Tibial artery (tissue), 4 donors: ENCODE measurements around the gene BPTF.
"Not testable (repeated sequence)": the region's sequence is repeated elsewhere in the genome, so short reads cannot be mapped to it uniquely, and the experiment has no call there.

Experiments
- DNase-seq, 2 donors: peaks; one replicate each; pipeline ENCODE4 v3.0.0-alpha.2; 2019
- H3K27ac ChIP-seq, 2 donors: fragments of 200-600 bp; sonication (generic) in 1 of 2; 1 replicate in 1 of 2; 2 replicates in 1 of 2; pipeline ENCODE4 v1.5.1; 2018 to 2019; ENCODE audit warnings: mild to moderate bottlenecking in 1 of 2
- H3K27me3 ChIP-seq, 2 donors: fragments of 200-600 bp; sonication (generic) in 1 of 2; one replicate each; pipeline versions ENCODE4 v1.5.1 to v1.6.0; 2016 to 2019
- H3K36me3 ChIP-seq, 3 donors: fragments of 200-600 bp; sonication (generic) in 2 of 3; one replicate each; pipeline ENCODE4 v1.5.1; 2016 to 2019; ENCODE audit warnings: mild to moderate bottlenecking in 2 of 3
- H3K4me1 ChIP-seq, 4 donors: fragments of 200-600 bp; sonication (generic) in 2 of 4; 1 replicate in 3 of 4; 2 replicates in 1 of 4; pipeline ENCODE4 v1.5.1; 2016 to 2019
- H3K4me3 ChIP-seq, 2 donors: fragments of 200-600 bp; sonication (generic) in 1 of 2; 1 replicate in 1 of 2; 2 replicates in 1 of 2; pipeline ENCODE4 v1.5.1; 2018 to 2019; ENCODE audit warnings: mild to moderate bottlenecking in 2 of 2
- H3K9me3 ChIP-seq, 3 donors: fragments of 200-600 bp; sonication (generic) in 1 of 3; one replicate each; pipeline ENCODE4 v1.5.1; 2016 to 2019
- CTCF ChIP-seq, 2 experiments: fragments of 200-600 bp in 1 of 2; fragments of 450-650 bp in 1 of 2; IDR thresholded peaks; one replicate each; pipeline ENCODE4 v1.5.1; 2017 to 2019; ENCODE audit warnings: antibody characterized with exemption in 2 of 2, mild to moderate bottlenecking in 1 of 2, moderate library complexity in 1 of 2
- intact Hi-C: fragments of 100-400 bp; cut with DNase I; formaldehyde crosslinking; loops from one replicate; pipeline ENCODE4 v1.15.0; 2023; ENCODE audit warnings: low total_unique reads

Gene BPTF

GRCh38 chr17:67970783-67971182 is 145.5 kb downstream of the BPTF start:
- no peaks in the 10 kb centered on the region for H3K27me3 ChIP-seq
- no peaks in the 10 kb centered on the region for H3K9me3 ChIP-seq
- no peak overlapping the region for H3K4me3 ChIP-seq
- H3K36me3 ChIP-seq, result peaks cover 27 to 51% (median 27%) of the 10 kb centered on the region in 3 donors
- intact Hi-C loops, result no loop called here
- no peak for DNase-seq
- H3K4me1 ChIP-seq, result no peaks in the 10 kb centered on the region
- TF ChIP-seq CTCF (IDR thresholded peaks at IDR 0.05), result no peak
- H3K27ac ChIP-seq, result no peak overlapping the region

- no peak for DNase-seq
- no peak for TF ChIP-seq CTCF (IDR thresholded peaks at IDR 0.05)
- no peaks in the 10 kb centered on the region for H3K9me3 ChIP-seq
- intact Hi-C loops, result no loop called here
- peaks cover 13 to 47% (median 16%) of the 10 kb centered on the region in 3 donors for H3K36me3 ChIP-seq
- H3K27ac ChIP-seq, result no peak overlapping the region
- peaks cover 0 to 12% (median 0%) of the 10 kb centered on the region in 4 donors for H3K4me1 ChIP-seq
- H3K27me3 ChIP-seq, result no peaks in the 10 kb centered on the region
- no peak overlapping the region for H3K4me3 ChIP-seq
Measured at GRCh38 chr17:67974185-67974584, 148.9 kb downstream of the BPTF start.

GRCh38 chr17:67974598-67975066 is 149.3 kb downstream of the BPTF start:
- H3K27me3 ChIP-seq, result no peaks in the 10 kb centered on the region
- no peaks in the 10 kb centered on the region for H3K9me3 ChIP-seq
- TF ChIP-seq CTCF (IDR thresholded peaks at IDR 0.05), result no peak
- no peak for DNase-seq
- peaks cover 12 to 49% (median 16%) of the 10 kb centered on the region in 3 donors for H3K36me3 ChIP-seq
- H3K27ac ChIP-seq, result no peak overlapping the region
- H3K4me1 ChIP-seq, result peaks cover 0 to 14% (median 0%) of the 10 kb centered on the region in 4 donors
- intact Hi-C loops, result no loop called here
- no peak overlapping the region for H3K4me3 ChIP-seq

GRCh38 chr17:67976306-67976705 is 151.0 kb downstream of the BPTF start:
- H3K36me3 ChIP-seq, result peaks cover 8 to 39% (median 16%) of the 10 kb centered on the region in 3 donors
- intact Hi-C loops, H3K27ac ChIP-seq, DNase-seq, H3K4me3 ChIP-seq, H3K27me3 ChIP-seq, H3K9me3 ChIP-seq: not testable (repeated sequence)
- H3K4me1 ChIP-seq, result peaks cover 0 to 14% (median 0%) of the 10 kb centered on the region in 4 donors

- no peaks in the 10 kb centered on the region for H3K27me3 ChIP-seq
- H3K27ac ChIP-seq, result no peak overlapping the region
- peaks cover 0 to 14% (median 0%) of the 10 kb centered on the region in 4 donors for H3K4me1 ChIP-seq
- no peak for TF ChIP-seq CTCF (IDR thresholded peaks at IDR 0.05)
- H3K36me3 ChIP-seq, result peaks cover 0 to 30% (median 13%) of the 10 kb centered on the region in 3 donors
- no peaks in the 10 kb centered on the region for H3K9me3 ChIP-seq
- intact Hi-C loops, result no loop called here
- no peak overlapping the region for H3K4me3 ChIP-seq
- DNase-seq, result peak in 1 of 2 donors; percentile 31
Measured at GRCh38 chr17:67980456-67980855, 155.2 kb downstream of the BPTF start.

GRCh38 chr17:67980883-67981282 is 155.6 kb downstream of the BPTF start:
- H3K27me3 ChIP-seq, intact Hi-C loops, H3K4me3 ChIP-seq, H3K27ac ChIP-seq, H3K9me3 ChIP-seq: not testable (repeated sequence)
- H3K4me1 ChIP-seq, result peaks cover 0 to 14% (median 0%) of the 10 kb centered on the region in 4 donors
- peak in 1 of 2 donors; percentile 45 for DNase-seq
- peaks cover 0 to 27% (median 11%) of the 10 kb centered on the region in 3 donors for H3K36me3 ChIP-seq
